Esophagus muscularis mucosa (tissue), 4 donors: ENCODE results near the gene BRSK2. TPM values are rescaled to one million over a fixed set of nuclear protein-coding genes. Genes with fewer than 3 reads are reported as not detected.

Experiments
- DNase-seq: peaks from one replicate; pipeline ENCODE4 v3.0.0-alpha.2; 2017; ENCODE audit errors: extremely low spot score
- H3K27ac ChIP-seq, 4 donors: fragments of 200-600 bp; sonication (generic); replicated peaks in 1 of 4; 1 replicate in 3 of 4; 2 replicates in 1 of 4; pipeline ENCODE4 v1.5.1; 2016 to 2019; ENCODE audit warnings: mild to moderate bottlenecking in 1 of 4
- H3K27me3 ChIP-seq, 4 donors: fragments of 200-600 bp; sonication (generic); one replicate each; pipeline versions ENCODE4 v1.5.1 to v1.6.0; 2016 to 2019
- H3K36me3 ChIP-seq, 4 donors: fragments of 200-600 bp; sonication (generic); one replicate each; pipeline ENCODE4 v1.5.1; 2016 to 2019
- H3K4me1 ChIP-seq, 4 donors: fragments of 200-600 bp; sonication (generic); one replicate each; pipeline ENCODE4 v1.5.1; 2016 to 2019
- H3K4me3 ChIP-seq, 4 donors: fragments of 200-600 bp; sonication (generic); 1 replicate in 2 of 4; 2 replicates in 2 of 4; pipeline ENCODE4 v1.5.1; 2016 to 2019; ENCODE audit warnings: mild to moderate bottlenecking in 4 of 4, moderate library complexity in 1 of 4
- H3K9me3 ChIP-seq, 4 donors: fragments of 200-600 bp; sonication (generic); 1 replicate in 3 of 4; 2 replicates in 1 of 4; pipeline ENCODE4 v1.5.1; 2016 to 2019
- CTCF ChIP-seq, 3 experiments: fragments of 200-600 bp in 2 of 3; fragments of 450-650 bp in 1 of 3; sonication (generic) in 2 of 3; IDR thresholded peaks; one replicate each; pipeline ENCODE4 v1.5.1; 2017 to 2019; ENCODE audit warnings: antibody characterized with exemption in 3 of 3, mild to moderate bottlenecking in 2 of 3, moderate library complexity in 1 of 3
- EP300 ChIP-seq: sonication (generic); formaldehyde crosslinking; IDR thresholded peaks from one replicate; pipeline ENCODE4 v1.6.1; 2017; ENCODE audit warnings: antibody characterized with exemption
- POLR2A ChIP-seq: fragments of 450-650 bp; IDR thresholded peaks from one replicate; pipeline ENCODE4 v1.6.1; 2017; ENCODE audit warnings: antibody characterized with exemption, moderate library complexity, mild to moderate bottlenecking, low read depth
- POLR2AphosphoS5 ChIP-seq, 2 donors: sonication (generic); formaldehyde crosslinking; IDR thresholded peaks; one replicate each; pipeline ENCODE4 v1.6.1; 2017; ENCODE audit warnings: antibody characterized with exemption in 2 of 2
- WGBS: methylation state at CpG from one replicate; pipeline ENCODE4 v1.1.5; 2018; 5-methylcytosine and 5-hydroxymethylcytosine counted together
- intact Hi-C: fragments of 100-400 bp; cut with DNase I; formaldehyde crosslinking; loops from one replicate; pipeline ENCODE4 v1.15.1; 2023
- total RNA-seq, 4 donors: library from RNA; depleted of rRNA; stranded (reverse); fragments of >200 nt; gene quantifications; one replicate each; pipeline versions ENCODE4 v1.1.0 to v1.2.1, GENCODE V29; 2016

BRSK2 gene
- total RNA-seq, 4 donors from 2014 or later, result 1.0 to 3.3 (median 2.8) TPM

- Histone ChIP-seq H3K36me3 (no peaks in the 10 kb centered on the region), H3K27ac (no peak overlapping the region), H3K27me3 (peaks cover 0 to 79% (median 26%) of the 10 kb centered on the region in 4 donors), H3K9me3 (no peaks in the 10 kb centered on the region), H3K4me1 (peaks cover 7 to 22% (median 14%) of the 10 kb centered on the region in 4 donors), H3K4me3 (no peak overlapping the region)
- intact Hi-C loops, result no loop called here
- TF ChIP-seq EP300, result no peak
- no peak for TF ChIP-seq POLR2AphosphoS5 (IDR thresholded peaks at IDR 0.05)
- no peak for TF ChIP-seq POLR2A
- TF ChIP-seq CTCF (IDR thresholded peaks at IDR 0.05), result no peak
- 9% methylated on average over 11 of the region's 29 CpGs for WGBS
- DNase-seq, result no peak
These were observed 46.2 kb downstream of the BRSK2 start for GRCh38 chr11:1435820-1436467.

GRCh38 chr11:1436468-1437039 lies 46.8 kb downstream of the BRSK2 start:
- no peak overlapping the region for H3K4me3 ChIP-seq
- TF ChIP-seq POLR2AphosphoS5 (IDR thresholded peaks at IDR 0.05), result no peak
- TF ChIP-seq POLR2A, result no peak
- peaks cover 0 to 80% (median 26%) of the 10 kb centered on the region in 4 donors for H3K27me3 ChIP-seq
- 9% methylated on average over 4 of the region's 13 CpGs for WGBS
- H3K4me1 ChIP-seq, result peaks cover 7 to 22% (median 14%) of the 10 kb centered on the region in 4 donors
- no peak overlapping the region for H3K27ac ChIP-seq
- H3K36me3 ChIP-seq, result no peaks in the 10 kb centered on the region
- intact Hi-C loops, result no loop called here
- no peaks in the 10 kb centered on the region for H3K9me3 ChIP-seq
- no peak for DNase-seq

- Histone ChIP-seq H3K27ac (no peak overlapping the region), H3K4me1 (peaks cover 7 to 22% (median 14%) of the 10 kb centered on the region in 4 donors), H3K4me3 (no peak overlapping the region), H3K27me3 (peaks cover 0 to 87% (median 26%) of the 10 kb centered on the region in 4 donors), H3K36me3 (no peaks in the 10 kb centered on the region), H3K9me3 (no peaks in the 10 kb centered on the region)
- no peak for DNase-seq
- no peak for TF ChIP-seq EP300
- no peak for TF ChIP-seq POLR2A
- TF ChIP-seq CTCF (IDR thresholded peaks at IDR 0.05), result no peak
- TF ChIP-seq POLR2AphosphoS5 (IDR thresholded peaks at IDR 0.05), result no peak
- WGBS, result no CpG with 5 or more reads among the region's 6 CpGs
- intact Hi-C loops, result no loop called here
These were observed 47.8 kb downstream of the BRSK2 start for GRCh38 chr11:1437500-1437899.

GRCh38 chr11:1438261-1438966 lies 48.7 kb downstream of the BRSK2 start:
- H3K4me3 ChIP-seq, result no peak overlapping the region
- H3K27ac ChIP-seq, result no peak overlapping the region
- H3K9me3 ChIP-seq, result no peaks in the 10 kb centered on the region
- no peaks in the 10 kb centered on the region for H3K36me3 ChIP-seq
- intact Hi-C loops, result no loop called here
- WGBS, result 77% methylated on average over 15 of the region's 19 CpGs
- DNase-seq, result no peak
- H3K4me1 ChIP-seq, result peaks cover 7 to 22% (median 14%) of the 10 kb centered on the region in 4 donors
- TF ChIP-seq EP300, result no peak
- TF ChIP-seq CTCF (IDR thresholded peaks at IDR 0.05), result no peak
- peaks cover 0 to 92% (median 26%) of the 10 kb centered on the region in 4 donors for H3K27me3 ChIP-seq

- intact Hi-C loops, result no loop called here
- peaks cover 0 to 92% (median 23%) of the 10 kb centered on the region in 4 donors for H3K27me3 ChIP-seq
- TF ChIP-seq POLR2AphosphoS5 (IDR thresholded peaks at IDR 0.05) (no peak), POLR2A (no peak), EP300 (no peak), CTCF (IDR thresholded peaks at IDR 0.05) (no peak)
These were observed 49.2 kb downstream of the BRSK2 start for GRCh38 chr11:1438967-1439330.

More at GRCh38 chr11:1438967-1439330, 49.2 kb downstream of the BRSK2 start:
- H3K9me3 ChIP-seq, result no peaks in the 10 kb centered on the region
- H3K4me3 ChIP-seq, result no peak overlapping the region
- 77% methylated on average over 6 of the region's 11 CpGs for WGBS
- no peaks in the 10 kb centered on the region for H3K36me3 ChIP-seq
- peaks cover 7 to 22% (median 14%) of the 10 kb centered on the region in 4 donors for H3K4me1 ChIP-seq
- DNase-seq, result no peak
- H3K27ac ChIP-seq, result no peak overlapping the region
